NCI-H1417 (cell line): ENCODE results near the gene B3GALT5.

Experiments
- DNase-seq, 3 experiments: peaks; one replicate each; lab custom pipeline; 2025; lab: John Stamatoyannopoulos, UW

B3GALT5 gene

GRCh38 chr21:39645331-39645730 lies 32.6 kb downstream of the B3GALT5 start:
- no peak for DNase-seq

- DNase-seq = no peak
Measured at GRCh38 chr21:39647476-39647875, 34.7 kb downstream of the B3GALT5 start.

- DNase-seq = no peak
Measured at GRCh38 chr21:39648879-39649278, 36.1 kb downstream of the B3GALT5 start.

- no peak for DNase-seq
Measured at GRCh38 chr21:39649526-39649925, 36.8 kb downstream of the B3GALT5 start.

- DNase-seq = no peak
Measured at GRCh38 chr21:39650306-39650705, 37.6 kb downstream of the B3GALT5 start.

- no peak for DNase-seq
Measured at GRCh38 chr21:39650801-39651200, 38.1 kb downstream of the B3GALT5 start.

- no peak for DNase-seq
Measured at GRCh38 chr21:39651206-39651605, 38.5 kb downstream of the B3GALT5 start.

GRCh38 chr21:39654951-39655350 lies 42.2 kb downstream of the B3GALT5 start:
- DNase-seq = no peak

GRCh38 chr21:39655589-39655988 lies 42.8 kb downstream of the B3GALT5 start:
- DNase-seq = no peak

GRCh38 chr21:39656209-39656608 lies 43.5 kb downstream of the B3GALT5 start:
- no peak for DNase-seq

- DNase-seq = no peak
Measured at GRCh38 chr21:39657091-39657689, 44.5 kb downstream of the B3GALT5 start.

- peak in 1 of 3 experiments; percentile 23 for DNase-seq
Measured at GRCh38 chr21:39658066-39658465, 45.3 kb downstream of the B3GALT5 start.

GRCh38 chr21:39659070-39659815 lies 46.5 kb downstream of the B3GALT5 start:
- DNase-seq = no peak

- peak in 2 of 3 experiments; percentile 32 to 41 for DNase-seq
Measured at GRCh38 chr21:39660191-39660980, 47.6 kb downstream of the B3GALT5 start.

- DNase-seq = no peak
Measured at GRCh38 chr21:39661121-39661520, 48.4 kb downstream of the B3GALT5 start.

GRCh38 chr21:39661740-39662139 lies 49.0 kb downstream of the B3GALT5 start:
- DNase-seq = no peak

- DNase-seq = no peak
Measured at GRCh38 chr21:39662411-39662953, 49.7 kb downstream of the B3GALT5 start.

- no peak for DNase-seq
Measured at GRCh38 chr21:39663066-39663465, 50.3 kb downstream of the B3GALT5 start.

GRCh38 chr21:39663742-39664492 lies 51.2 kb downstream of the B3GALT5 start:
- DNase-seq = no peak

- DNase-seq = no peak
Measured at GRCh38 chr21:39664586-39664985, 51.8 kb downstream of the B3GALT5 start.

- no peak for DNase-seq
Measured at GRCh38 chr21:39666026-39666425, 53.3 kb downstream of the B3GALT5 start.
